Skeletal muscle tissue (tissue), 4 donors: Measurements from ENCODE around the gene TBX1. TPM values are rescaled to one million over a fixed set of nuclear protein-coding genes. Genes with fewer than 3 reads are reported as not detected.

Source experiments
- H3K27ac ChIP-seq: one replicate; pipeline ENCODE4 v1.7.0; 2013; ENCODE audit warnings: mild to moderate bottlenecking, low read depth, low read length, inconsistent platforms
- H3K27me3 ChIP-seq, 3 donors: one replicate each; pipeline ENCODE4 v1.7.0; 2013; ENCODE audit warnings: low read length in 3 of 3; ENCODE audit not compliant: control insufficient read depth in 3 of 3, insufficient read depth in 3 of 3
- H3K36me3 ChIP-seq, 3 donors: one replicate each; pipeline ENCODE4 v1.7.0; 2013; ENCODE audit warnings: low read length in 3 of 3; ENCODE audit not compliant: control insufficient read depth in 3 of 3, insufficient read depth in 3 of 3
- H3K4me1 ChIP-seq, 3 donors: one replicate each; pipeline ENCODE4 v1.7.0; 2013; ENCODE audit warnings: low read length in 3 of 3, mild to moderate bottlenecking in 3 of 3; ENCODE audit not compliant: control insufficient read depth in 3 of 3, insufficient read depth in 3 of 3
- H3K4me3 ChIP-seq, 3 donors: one replicate each; pipeline ENCODE4 v1.7.0; 2013; ENCODE audit warnings: low read length in 3 of 3
- H3K9ac ChIP-seq, 3 donors: one replicate each; pipeline ENCODE4 v1.7.0; 2013; ENCODE audit warnings: low read length in 3 of 3, mild to moderate bottlenecking in 3 of 3, moderate library complexity in 2 of 3, low read depth in 1 of 3
- H3K9me3 ChIP-seq, 3 donors: one replicate each; pipeline ENCODE4 v1.7.0; 2013; ENCODE audit warnings: low read length in 3 of 3; ENCODE audit not compliant: control insufficient read depth in 3 of 3
- total RNA-seq: library from RNA; depleted of rRNA; stranded (reverse); fragments of >200 nt; gene quantifications from one replicate; pipeline ENCODE4 v1.2.3, GENCODE V29; 2014
- donor health status: Osteomylitis.

Gene TBX1
- total RNA-seq, 1 donor from 2014 or later, result 4.2 TPM

GRCh38 chr22:19803736-19804267, 43.2 kb downstream of the TBX1 start:
- Histone ChIP-seq H3K4me3 (no peak overlapping the region), H3K9ac (peak overlapping the region in 1 of 3 donors; percentile 16), H3K27ac (no peak overlapping the region), H3K4me1 (peaks cover 17 to 45% (median 31%) of the 10 kb centered on the region in 3 donors), H3K9me3 (no peaks in the 10 kb centered on the region), H3K27me3 (no peaks in the 10 kb centered on the region), H3K36me3 (peaks cover 2 to 3% (median 3%) of the 10 kb centered on the region in 3 donors)

GRCh38 chr22:19805821-19806212, 45.2 kb downstream of the TBX1 start:
- Histone ChIP-seq H3K36me3 (peaks cover 0 to 3% (median 2%) of the 10 kb centered on the region in 3 donors), H3K9ac (no peak overlapping the region), H3K4me1 (peaks cover 4 to 25% (median 16%) of the 10 kb centered on the region in 3 donors), H3K9me3 (no peaks in the 10 kb centered on the region), H3K27ac (no peak overlapping the region), H3K4me3 (no peak overlapping the region), H3K27me3 (no peaks in the 10 kb centered on the region)

GRCh38 chr22:19806213-19807160, 45.9 kb downstream of the TBX1 start:
- no peak overlapping the region for H3K4me3 ChIP-seq
- H3K9me3 ChIP-seq, result no peaks in the 10 kb centered on the region
- H3K4me1 ChIP-seq, result peaks cover 4 to 25% (median 15%) of the 10 kb centered on the region in 3 donors
- H3K9ac ChIP-seq, result no peak overlapping the region
- H3K27ac ChIP-seq, result no peak overlapping the region
- no peaks in the 10 kb centered on the region for H3K27me3 ChIP-seq
- H3K36me3 ChIP-seq, result peaks cover 0 to 3% (median 2%) of the 10 kb centered on the region in 3 donors

GRCh38 chr22:19807161-19807913, 46.8 kb downstream of the TBX1 start:
- no peak overlapping the region for H3K9ac ChIP-seq
- H3K27ac ChIP-seq, result no peak overlapping the region
- peaks cover 4 to 25% (median 15%) of the 10 kb centered on the region in 3 donors for H3K4me1 ChIP-seq
- H3K4me3 ChIP-seq, result no peak overlapping the region
- no peaks in the 10 kb centered on the region for H3K9me3 ChIP-seq
- peaks cover 0 to 5% (median 3%) of the 10 kb centered on the region in 3 donors for H3K36me3 ChIP-seq
- no peaks in the 10 kb centered on the region for H3K27me3 ChIP-seq

GRCh38 chr22:19807914-19808872, 47.6 kb downstream of the TBX1 start:
- Histone ChIP-seq H3K4me3 (no peak overlapping the region), H3K36me3 (peaks cover 0 to 6% (median 3%) of the 10 kb centered on the region in 3 donors), H3K9me3 (no peaks in the 10 kb centered on the region), H3K4me1 (peaks cover 4 to 16% (median 10%) of the 10 kb centered on the region in 3 donors), H3K27me3 (no peaks in the 10 kb centered on the region), H3K27ac (no peak overlapping the region), H3K9ac (no peak overlapping the region)

GRCh38 chr22:19808873-19809478, 48.4 kb downstream of the TBX1 start:
- Histone ChIP-seq H3K36me3 (peaks cover 0 to 4% (median 3%) of the 10 kb centered on the region in 3 donors), H3K4me3 (no peak overlapping the region), H3K9ac (no peak overlapping the region), H3K27ac (no peak overlapping the region), H3K27me3 (no peaks in the 10 kb centered on the region), H3K4me1 (peaks cover 1 to 8% (median 3%) of the 10 kb centered on the region in 3 donors), H3K9me3 (no peaks in the 10 kb centered on the region)

- H3K4me1 ChIP-seq, result peaks cover 0 to 6% (median 3%) of the 10 kb centered on the region in 3 donors
- H3K9ac ChIP-seq, result no peak overlapping the region
- no peaks in the 10 kb centered on the region for H3K27me3 ChIP-seq
- no peaks in the 10 kb centered on the region for H3K9me3 ChIP-seq
- H3K27ac ChIP-seq, result no peak overlapping the region
- H3K4me3 ChIP-seq, result no peak overlapping the region
- H3K36me3 ChIP-seq, result peaks cover 0 to 4% (median 3%) of the 10 kb centered on the region in 3 donors
These were observed 49.2 kb downstream of the TBX1 start for GRCh38 chr22:19809741-19810140.

- Histone ChIP-seq H3K36me3 (peaks cover 0 to 4% (median 3%) of the 10 kb centered on the region in 3 donors), H3K4me1 (peaks cover 0 to 6% (median 3%) of the 10 kb centered on the region in 3 donors), H3K9me3 (no peaks in the 10 kb centered on the region), H3K27ac (no peak overlapping the region), H3K27me3 (no peaks in the 10 kb centered on the region), H3K9ac (no peak overlapping the region), H3K4me3 (no peak overlapping the region)
These were observed 50.0 kb downstream of the TBX1 start for GRCh38 chr22:19810381-19811201.
